OCI-LY1 (cell line): ENCODE results near the gene IRX4.

Source experiments
- H2AFZ ChIP-seq: fragments of 200-600 bp; sonication (generic), shearing (Covaris generic); 2 replicates; pipeline ENCODE4 v1.6.0; 2014; ENCODE audit warnings: antibody characterized with exemption, mild to moderate bottlenecking, low read length
- H3F3A ChIP-seq: fragments of 200-600 bp; sonication (generic), shearing (Covaris generic); 2 replicates; pipeline ENCODE4 v1.6.0; 2014; ENCODE audit warnings: mild to moderate bottlenecking, antibody characterized with exemption, low read length, moderate library complexity; ENCODE audit not compliant: insufficient read depth
- H3K27ac ChIP-seq: fragments of 200-600 bp; sonication (generic); 2 replicates; pipeline ENCODE4 v1.5.1; 2014; ENCODE audit warnings: low read length, mixed run types, mild to moderate bottlenecking, low read depth; ENCODE audit not compliant: poor library complexity, severe bottlenecking
- H3K27me3 ChIP-seq: fragments of 200-600 bp; sonication (generic); 2 replicates; pipeline ENCODE4 v1.6.0; 2014; ENCODE audit warnings: antibody characterized with exemption, mild to moderate bottlenecking, low read length, moderate library complexity; ENCODE audit not compliant: insufficient read depth
- H3K36me3 ChIP-seq: fragments of 200-600 bp; sonication (generic); 2 replicates; pipeline ENCODE4 v1.6.1; 2014; ENCODE audit warnings: mild to moderate bottlenecking, antibody characterized with exemption, low read length, moderate library complexity, mixed read lengths; ENCODE audit not compliant: insufficient read depth
- H3K4me1 ChIP-seq: fragments of 200-600 bp; sonication (generic); 2 replicates; pipeline ENCODE4 v1.5.1; 2014; ENCODE audit warnings: mild to moderate bottlenecking, low read length, moderate library complexity; ENCODE audit not compliant: insufficient read depth, severe bottlenecking
- H3K4me2 ChIP-seq: fragments of 200-600 bp; sonication (generic), shearing (Covaris generic); 2 replicates; pipeline ENCODE4 v1.6.1; 2014; ENCODE audit warnings: low read length
- H3K4me3 ChIP-seq: fragments of 200-600 bp; sonication (generic); 2 replicates; pipeline ENCODE4 v1.5.1; 2014; ENCODE audit warnings: low read length, low read depth, mild to moderate bottlenecking, mixed read lengths; ENCODE audit not compliant: poor library complexity, severe bottlenecking
- H3K79me2 ChIP-seq: fragments of 200-600 bp; shearing (Covaris generic); 2 replicates; pipeline ENCODE4 v1.6.1; 2016; ENCODE audit warnings: mixed run types, low read length, mixed read lengths; ENCODE audit not compliant: insufficient read depth
- H3K9ac ChIP-seq: fragments of 200-600 bp; sonication (generic), shearing (Covaris generic); 2 replicates; pipeline ENCODE4 v1.6.1; 2014; ENCODE audit warnings: mild to moderate bottlenecking, low read length, mixed read lengths
- H3K9me2 ChIP-seq: fragments of 200-600 bp; sonication (generic), shearing (Covaris generic); 2 replicates; pipeline ENCODE4 v1.6.1; 2014; ENCODE audit warnings: low read depth, mild to moderate bottlenecking, low read length, mixed read lengths
- H3K9me3 ChIP-seq: fragments of 200-600 bp; shearing (Covaris generic); 2 replicates; pipeline ENCODE4 v1.6.1; 2014; ENCODE audit warnings: low read length, mixed read lengths
- H4K20me1 ChIP-seq: fragments of 200-600 bp; sonication (generic), shearing (Covaris generic); 2 replicates; pipeline ENCODE4 v1.6.0; 2016; ENCODE audit warnings: mild to moderate bottlenecking, low read length; ENCODE audit not compliant: insufficient read depth
- EZH2 ChIP-seq: fragments of 200-600 bp; sonication (generic), shearing (Covaris generic); IDR thresholded peaks from 2 replicates; pipeline ENCODE4 v1.8.0; 2017; ENCODE audit warnings: borderline replicate concordance, mixed run types, mild to moderate bottlenecking, antibody characterized with exemption, low read length, moderate library complexity, mixed read lengths
- TF ChIP-seq, protein P1 (sequence below): fragments of 200-600 bp; sonication (generic), shearing (Covaris generic); IDR thresholded peaks from 2 replicates; pipeline ENCODE4 v1.5.1; 2017; ENCODE audit warnings: mild to moderate bottlenecking, antibody characterized with exemption, low read length, moderate library complexity, mixed read lengths

Gene IRX4

DNA sequence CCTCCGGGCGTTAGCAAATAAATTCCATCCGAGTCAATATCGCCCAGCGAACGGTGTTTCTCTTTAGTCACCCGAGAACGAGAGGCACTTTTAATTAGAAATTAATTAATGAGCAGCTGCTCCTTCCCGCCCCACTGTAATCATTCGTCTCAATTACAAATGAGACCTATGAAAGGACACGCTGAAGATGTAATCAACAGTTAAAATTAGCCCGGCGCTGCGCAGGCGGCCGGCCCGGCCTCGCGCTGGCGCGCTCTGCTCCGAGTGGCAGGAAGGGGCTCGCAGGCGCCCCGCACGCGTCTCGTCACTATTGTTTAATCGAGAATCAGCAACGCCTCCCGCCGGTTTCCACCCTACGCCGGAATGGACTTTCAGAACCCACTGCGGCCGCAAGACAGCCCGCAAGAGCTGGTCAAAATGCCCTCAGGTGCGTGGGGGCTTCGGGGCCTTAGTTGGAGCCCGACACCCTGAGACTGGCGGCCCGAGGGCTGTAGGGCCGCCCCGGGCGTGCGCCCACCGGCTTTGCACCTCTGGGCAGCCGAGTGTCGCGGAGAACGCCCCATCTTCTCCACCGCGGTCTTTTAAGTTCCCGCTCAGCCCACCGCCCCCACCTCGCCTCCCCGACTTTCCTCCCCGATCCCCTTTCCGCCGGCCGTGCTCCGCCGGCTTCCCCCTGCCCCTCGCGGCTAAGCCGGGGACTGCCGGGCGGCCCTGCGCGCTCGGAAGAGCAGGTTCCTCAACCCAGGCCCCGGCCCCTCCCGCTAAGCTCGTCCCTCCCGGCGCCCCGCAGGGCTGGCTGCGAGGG, 597 bp upstream of the IRX4 start:
- no peaks in the 10 kb centered on the region for H3K79me2 ChIP-seq
- H3K27me3 ChIP-seq: no peaks in the 10 kb centered on the region
- no peaks in the 10 kb centered on the region for H3K4me1 ChIP-seq
- H3K27ac ChIP-seq: no peak overlapping the region
- H3K9me3 ChIP-seq: no peaks in the 10 kb centered on the region
- H4K20me1 ChIP-seq: no peaks in the 10 kb centered on the region
- H3F3A ChIP-seq: no peaks in the 10 kb centered on the region
- no peaks in the 10 kb centered on the region for H3K9me2 ChIP-seq
- H3K4me3 ChIP-seq: no peak overlapping the region
- no peaks in the 10 kb centered on the region for H3K36me3 ChIP-seq
- H3K4me2 ChIP-seq: no peak overlapping the region
- no peak overlapping the region for H3K9ac ChIP-seq
- H2AFZ ChIP-seq: no peak overlapping the region
- TF ChIP-seq, protein P1, sequence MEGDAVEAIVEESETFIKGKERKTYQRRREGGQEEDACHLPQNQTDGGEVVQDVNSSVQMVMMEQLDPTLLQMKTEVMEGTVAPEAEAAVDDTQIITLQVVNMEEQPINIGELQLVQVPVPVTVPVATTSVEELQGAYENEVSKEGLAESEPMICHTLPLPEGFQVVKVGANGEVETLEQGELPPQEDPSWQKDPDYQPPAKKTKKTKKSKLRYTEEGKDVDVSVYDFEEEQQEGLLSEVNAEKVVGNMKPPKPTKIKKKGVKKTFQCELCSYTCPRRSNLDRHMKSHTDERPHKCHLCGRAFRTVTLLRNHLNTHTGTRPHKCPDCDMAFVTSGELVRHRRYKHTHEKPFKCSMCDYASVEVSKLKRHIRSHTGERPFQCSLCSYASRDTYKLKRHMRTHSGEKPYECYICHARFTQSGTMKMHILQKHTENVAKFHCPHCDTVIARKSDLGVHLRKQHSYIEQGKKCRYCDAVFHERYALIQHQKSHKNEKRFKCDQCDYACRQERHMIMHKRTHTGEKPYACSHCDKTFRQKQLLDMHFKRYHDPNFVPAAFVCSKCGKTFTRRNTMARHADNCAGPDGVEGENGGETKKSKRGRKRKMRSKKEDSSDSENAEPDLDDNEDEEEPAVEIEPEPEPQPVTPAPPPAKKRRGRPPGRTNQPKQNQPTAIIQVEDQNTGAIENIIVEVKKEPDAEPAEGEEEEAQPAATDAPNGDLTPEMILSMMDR: no peak
- TF ChIP-seq EZH2: no peak

DNA sequence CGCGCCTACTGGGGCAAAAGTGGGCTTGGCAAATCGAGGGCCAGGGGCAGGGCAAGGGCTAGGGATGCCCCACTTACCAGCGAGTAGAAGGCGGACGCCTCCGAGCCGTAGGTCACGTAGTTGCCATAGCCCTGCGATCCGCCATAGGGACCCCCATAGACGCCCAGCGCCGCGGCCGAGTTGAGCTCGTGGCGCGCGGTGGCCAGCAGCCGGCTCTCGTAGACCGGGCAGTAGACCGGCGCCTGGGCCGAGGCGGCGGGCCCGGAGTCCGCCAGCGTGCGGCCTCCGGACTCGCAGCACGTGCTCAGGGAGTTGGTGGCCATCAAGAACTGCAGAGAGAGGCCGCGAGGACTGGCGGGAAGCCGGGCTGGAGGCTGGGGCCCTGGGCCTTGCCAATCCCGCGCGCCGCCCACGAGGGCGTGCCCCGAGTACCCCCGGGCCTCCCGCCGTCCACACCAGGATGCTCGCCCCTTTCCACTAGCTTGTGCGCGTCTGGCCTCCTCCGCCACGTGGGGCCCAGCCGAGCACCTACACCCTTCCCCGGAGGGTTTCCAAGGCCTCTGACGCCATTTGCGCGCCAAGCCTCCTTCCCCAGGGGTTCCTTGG, 891 bp downstream of the IRX4 start:
- Histone ChIP-seq H3K9ac (no peak overlapping the region), H3F3A (no peaks in the 10 kb centered on the region), H3K4me2 (no peak overlapping the region), H3K4me3 (no peak overlapping the region), H2AFZ (no peak overlapping the region), H3K9me3 (no peaks in the 10 kb centered on the region), H4K20me1 (no peaks in the 10 kb centered on the region), H3K79me2 (no peaks in the 10 kb centered on the region), H3K4me1 (no peaks in the 10 kb centered on the region), H3K27me3 (no peaks in the 10 kb centered on the region), H3K36me3 (no peaks in the 10 kb centered on the region), H3K27ac (no peak overlapping the region), H3K9me2 (no peaks in the 10 kb centered on the region)
- TF ChIP-seq, protein P1: no peak
- TF ChIP-seq EZH2: no peak

DNA sequence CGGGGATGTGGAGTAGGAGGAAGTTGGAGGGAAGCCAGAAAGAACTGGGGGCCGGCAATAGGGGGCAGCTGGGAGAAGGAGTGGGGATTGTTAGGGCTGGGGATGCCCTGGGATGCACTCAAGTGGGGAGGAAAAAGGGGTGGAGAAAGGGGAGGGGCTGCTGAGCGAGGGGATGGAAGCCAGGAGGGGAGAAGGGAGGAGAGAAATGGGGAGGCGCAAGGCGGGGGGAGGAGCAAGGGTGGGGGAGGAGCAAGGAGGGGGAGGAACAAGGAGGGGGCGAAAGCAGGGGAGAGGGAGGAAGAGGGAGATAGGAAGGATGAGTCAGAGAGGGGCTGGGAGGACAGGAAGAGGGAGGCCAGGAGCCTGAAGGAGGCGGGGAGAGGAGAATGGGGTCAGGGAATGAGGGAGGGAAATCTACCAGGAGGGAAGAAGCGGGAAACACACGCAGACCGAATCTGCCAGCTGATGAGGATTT, 1.6 kb downstream of the IRX4 start:
- Histone ChIP-seq H3K9ac (no peak overlapping the region), H3K4me2 (no peak overlapping the region), H3K27ac (no peak overlapping the region), H3K79me2 (no peaks in the 10 kb centered on the region), H3K36me3 (no peaks in the 10 kb centered on the region), H3F3A (no peaks in the 10 kb centered on the region), H3K9me2 (no peaks in the 10 kb centered on the region), H3K9me3 (no peaks in the 10 kb centered on the region), H4K20me1 (no peaks in the 10 kb centered on the region), H3K27me3 (no peaks in the 10 kb centered on the region), H2AFZ (no peak overlapping the region), H3K4me1 (no peaks in the 10 kb centered on the region), H3K4me3 (no peak overlapping the region)
- no peak for TF ChIP-seq EZH2
- TF ChIP-seq, protein P1: no peak
